Right lobe of liver (tissue), 6 donors: Measurements from ENCODE around the gene EIF5B. TPM values are rescaled to one million over a fixed set of nuclear protein-coding genes. Genes with fewer than 3 reads are reported as not detected.
A peak's percentile ranks its signal among the peaks of the same experiment; 100 is the strongest.

Experiments
- ATAC-seq, 4 donors: fragments of 200-7000 bp; cut with Tn5 transposase; one replicate each; pipeline ENCODE4 v1.9.1; 2020; ENCODE audit warnings: mild to moderate bottlenecking in 4 of 4, moderate library complexity in 4 of 4
- DNase-seq, 3 donors: peaks; one replicate each; pipeline ENCODE4 v3.0.0-alpha.2; 2020
- H3K27ac ChIP-seq, 3 donors: fragments of 200-600 bp; one replicate each; pipeline ENCODE4 v1.8.0; 2022
- H3K27me3 ChIP-seq, 2 donors: fragments of 200-600 bp; one replicate each; pipeline ENCODE4 v1.8.0; 2022
- H3K36me3 ChIP-seq, 4 donors: fragments of 200-600 bp; sonication (generic) in 1 of 4; one replicate each; pipeline versions ENCODE4 v1.5.1 to v1.8.0; 2017 to 2022; ENCODE audit warnings: control low read depth in 1 of 4
- H3K4me1 ChIP-seq, 4 donors: fragments of 200-600 bp; sonication (generic) in 1 of 4; one replicate each; pipeline versions ENCODE4 v1.5.1 to v1.8.0; 2017 to 2022; ENCODE audit warnings: control low read depth in 1 of 4
- H3K4me3 ChIP-seq, 3 donors: fragments of 200-600 bp; one replicate each; pipeline ENCODE4 v1.8.0; 2022
- H3K9me3 ChIP-seq, 4 donors: fragments of 200-600 bp; sonication (generic) in 1 of 4; one replicate each; pipeline versions ENCODE4 v1.5.1 to v1.8.0; 2017 to 2022; ENCODE audit warnings: control low read depth in 1 of 4
- POLR2A ChIP-seq: fragments of 450-650 bp; IDR thresholded peaks from one replicate; pipeline ENCODE4 v1.6.1; 2017; ENCODE audit warnings: antibody characterized with exemption, mild to moderate bottlenecking
- WGBS: methylation state at CpG from one replicate; pipeline ENCODE4 v1.1.6; 2018; ENCODE audit warnings: low coverage, low lambda C conversion rate; ENCODE audit not compliant: insufficient coverage; ENCODE audit errors: missing lambda C conversion rate; 5-methylcytosine and 5-hydroxymethylcytosine counted together
- intact Hi-C, 2 donors: fragments of 100-400 bp; cut with DNase I; formaldehyde crosslinking; loops; one replicate each; pipeline versions ENCODE4 v1.11.2 to v1.14.1; 2022
- total RNA-seq, 6 experiments: library from RNA; depleted of rRNA in 2 of 6; stranded (reverse); fragments of >200 nt in 2 of 6; fragmentation: NEBNext Ultra II Directional in 3 of 6; extraction: Animal tissue kit (Norgen Biotek cat#: 25700) in 3 of 6; gene quantifications; one replicate each; pipeline versions ENCODE4 v1.1.0 to v1.2.4, GENCODE V29; 2016 to 2023
- TF ChIP-seq, protein P1 (sequence below), 4 donors: fragments of 200-600 bp in 3 of 4; fragments of 450-650 bp in 1 of 4; IDR thresholded peaks; one replicate each; pipeline versions ENCODE4 v1.5.1 to v1.8.0; 2016 to 2022; ENCODE audit warnings: antibody characterized with exemption in 4 of 4, mild to moderate bottlenecking in 2 of 4
- donor health status: DM: no; HTN: yes; CAD: no.
- donor health status: DM: no; HTN: no; CAD: no.
- donor health status: DM: no; HTN: no; CAD: no.
- donor health status: DM: no; HTN: yes; CAD: no.
- donor health status: DM: no; HTN: yes; CAD: no.

The EIF5B gene
- total RNA-seq, 6 experiments from 2014 or later, result 10.2 to 18.8 (median 17.4) TPM

DNA sequence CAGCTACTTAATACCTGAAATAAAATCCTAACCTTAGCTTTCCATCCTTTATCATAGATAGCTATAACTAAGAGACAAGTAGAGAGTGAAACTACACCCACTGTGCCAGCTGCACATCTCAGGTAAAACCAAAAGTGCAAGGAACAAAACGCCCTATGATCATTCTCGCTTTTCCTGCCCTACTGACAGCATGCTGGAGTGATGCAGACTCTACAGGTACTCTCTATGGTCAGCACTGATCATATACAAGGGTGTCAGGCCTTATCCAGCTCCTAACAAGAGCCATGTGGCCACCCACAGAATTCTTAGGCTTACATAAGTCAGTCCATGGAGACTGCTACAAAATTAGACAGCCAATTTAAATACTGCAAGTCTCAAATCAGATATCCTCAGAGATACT is 107.0 kb downstream of the EIF5B start:
- 74% methylated on average over 2 of the region's 2 CpGs for WGBS
- H3K4me3 ChIP-seq, result no peak overlapping the region
- intact Hi-C loops, result no loop called here
- no peaks in the 10 kb centered on the region for H3K27me3 ChIP-seq
- no peaks in the 10 kb centered on the region for H3K4me1 ChIP-seq
- DNase-seq (no peak), ATAC-seq (peak in 1 of 4 donors; percentile 32)
- no peak for TF ChIP-seq POLR2A
- TF ChIP-seq, protein P1, sequence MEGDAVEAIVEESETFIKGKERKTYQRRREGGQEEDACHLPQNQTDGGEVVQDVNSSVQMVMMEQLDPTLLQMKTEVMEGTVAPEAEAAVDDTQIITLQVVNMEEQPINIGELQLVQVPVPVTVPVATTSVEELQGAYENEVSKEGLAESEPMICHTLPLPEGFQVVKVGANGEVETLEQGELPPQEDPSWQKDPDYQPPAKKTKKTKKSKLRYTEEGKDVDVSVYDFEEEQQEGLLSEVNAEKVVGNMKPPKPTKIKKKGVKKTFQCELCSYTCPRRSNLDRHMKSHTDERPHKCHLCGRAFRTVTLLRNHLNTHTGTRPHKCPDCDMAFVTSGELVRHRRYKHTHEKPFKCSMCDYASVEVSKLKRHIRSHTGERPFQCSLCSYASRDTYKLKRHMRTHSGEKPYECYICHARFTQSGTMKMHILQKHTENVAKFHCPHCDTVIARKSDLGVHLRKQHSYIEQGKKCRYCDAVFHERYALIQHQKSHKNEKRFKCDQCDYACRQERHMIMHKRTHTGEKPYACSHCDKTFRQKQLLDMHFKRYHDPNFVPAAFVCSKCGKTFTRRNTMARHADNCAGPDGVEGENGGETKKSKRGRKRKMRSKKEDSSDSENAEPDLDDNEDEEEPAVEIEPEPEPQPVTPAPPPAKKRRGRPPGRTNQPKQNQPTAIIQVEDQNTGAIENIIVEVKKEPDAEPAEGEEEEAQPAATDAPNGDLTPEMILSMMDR (IDR thresholded peaks at IDR 0.05), result no peak
- H3K27ac ChIP-seq, result no peak overlapping the region
- no peaks in the 10 kb centered on the region for H3K9me3 ChIP-seq
- peaks cover 0 to 17% (median 7%) of the 10 kb centered on the region in 4 donors for H3K36me3 ChIP-seq

DNA sequence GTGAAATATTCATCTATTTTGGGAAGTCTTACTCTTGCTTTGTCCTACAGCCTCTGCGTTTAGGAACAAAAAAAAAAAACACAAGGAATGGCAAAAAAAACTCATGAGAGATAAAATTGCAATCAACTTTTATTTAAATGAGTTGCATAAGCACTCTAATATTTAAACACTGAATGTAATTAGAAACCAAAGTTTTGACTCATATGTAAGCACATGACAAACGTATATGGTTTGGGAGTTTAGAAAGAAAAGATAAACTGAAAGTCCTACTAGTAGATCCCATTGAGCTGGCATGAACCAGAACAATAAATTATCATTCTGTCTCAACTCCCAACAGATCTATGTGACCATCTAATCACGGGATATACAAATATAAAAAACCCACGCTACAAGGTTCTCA is 107.9 kb downstream of the EIF5B start:
- ATAC-seq, result no peak
- intact Hi-C loops, result no loop called here

DNA sequence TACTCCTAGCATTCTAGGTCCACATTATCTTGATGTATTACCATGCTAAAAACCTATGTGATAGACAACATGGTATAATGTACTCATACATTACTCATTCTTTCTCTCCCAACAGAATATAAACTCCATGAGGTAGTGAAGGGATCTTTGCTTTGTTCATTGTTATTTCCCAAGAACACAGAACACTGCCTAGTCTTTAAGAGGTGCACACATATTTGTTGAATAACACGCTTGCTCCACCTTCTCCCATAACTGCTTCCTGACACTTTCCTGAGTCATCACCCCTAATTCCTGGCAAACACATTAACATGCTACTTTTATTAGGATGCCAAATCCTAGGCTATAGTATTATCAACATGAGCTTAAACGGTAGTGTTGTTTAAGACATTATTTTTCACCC is 111.4 kb downstream of the EIF5B start:
- H3K9me3 ChIP-seq, result no peaks in the 10 kb centered on the region
- H3K27ac ChIP-seq, result no peak overlapping the region
- peaks cover 0 to 12% (median 4%) of the 10 kb centered on the region in 4 donors for H3K36me3 ChIP-seq
- no peak for ATAC-seq
- 40% methylated on average over 2 of the region's 2 CpGs for WGBS
- no peaks in the 10 kb centered on the region for H3K27me3 ChIP-seq
- DNase-seq, result no peak
- H3K4me1 ChIP-seq, result no peaks in the 10 kb centered on the region
- TF ChIP-seq POLR2A, result no peak
- TF ChIP-seq, protein P1 (IDR thresholded peaks at IDR 0.05), result no peak
- intact Hi-C loops, result no loop called here
- H3K4me3 ChIP-seq, result no peak overlapping the region

More for the DNA sequence above, 107.9 kb downstream of the EIF5B start:
- H3K9me3 ChIP-seq, result no peaks in the 10 kb centered on the region
- no peaks in the 10 kb centered on the region for H3K4me1 ChIP-seq
- H3K4me3 ChIP-seq, result no peak overlapping the region
- peaks cover 0 to 17% (median 6%) of the 10 kb centered on the region in 4 donors for H3K36me3 ChIP-seq
- H3K27me3 ChIP-seq, result no peaks in the 10 kb centered on the region
- DNase-seq, result no peak
- TF ChIP-seq, protein P1 (IDR thresholded peaks at IDR 0.05), result no peak
- no peak for TF ChIP-seq POLR2A
- no peak overlapping the region for H3K27ac ChIP-seq
- 71% methylated on average over 4 of the region's 4 CpGs for WGBS

DNA sequence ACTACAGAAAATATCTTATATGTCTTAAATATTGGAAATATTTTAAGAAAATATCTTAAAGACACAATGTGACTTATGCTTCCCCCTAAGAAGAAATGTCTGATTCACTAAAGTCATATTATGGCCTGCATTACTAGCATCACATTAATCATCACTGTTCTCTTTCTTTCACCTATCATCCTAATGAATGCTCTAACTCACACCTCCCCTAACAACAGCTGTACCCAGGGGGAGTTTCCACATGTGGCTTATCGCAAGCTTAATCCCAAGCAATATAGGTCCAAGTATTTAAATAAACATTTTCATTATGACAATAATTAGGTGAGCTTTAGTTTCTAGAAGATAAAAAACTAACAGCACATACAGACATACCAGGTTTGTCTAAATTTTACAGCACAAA is 113.0 kb downstream of the EIF5B start:
- no peak for DNase-seq
- ATAC-seq, result no peak
- Histone ChIP-seq H3K4me3 (no peak overlapping the region), H3K4me1 (no peaks in the 10 kb centered on the region), H3K27ac (no peak overlapping the region), H3K27me3 (no peaks in the 10 kb centered on the region), H3K36me3 (peaks cover 0 to 13% (median 4%) of the 10 kb centered on the region in 4 donors), H3K9me3 (no peaks in the 10 kb centered on the region)
- WGBS, result 87% methylated on average over 1 of the region's 1 CpG
- TF ChIP-seq, protein P1 (IDR thresholded peaks at IDR 0.05), result no peak
- no peak for TF ChIP-seq POLR2A
- intact Hi-C loops, result no loop called here

Other genes with a start within 250 kb of the EIF5B start
- 1 to 10 TPM in 1 of 6 experiments, under 1 TPM in 5; 0.24 to 1.4 (median 0.44) TPM for gene C2orf15, start 195.7 kb upstream of the EIF5B start, total RNA-seq
- 1 to 10 TPM; 1.6 to 5.6 (median 2.7) TPM for gene TSGA10, start 182.4 kb upstream of the EIF5B start, total RNA-seq
- gene LIPT1, start 182.4 kb upstream of the EIF5B start, total RNA-seq, result 1 to 10 TPM; 1.9 to 5.0 (median 3.6) TPM
- gene MITD1, start 156.3 kb upstream of the EIF5B start, total RNA-seq, result 10 to 100 TPM in 3 of 6 experiments, 1 to 10 TPM in 3; 4.0 to 12.5 (median 9.6) TPM
- 10 to 100 TPM; 13.3 to 28.2 (median 14.2) TPM for gene MRPL30, start 156.2 kb upstream of the EIF5B start, total RNA-seq
- gene LYG2, start 81.7 kb upstream of the EIF5B start, total RNA-seq, result not detected
- under 1 TPM in 5 of 6 experiments, not detected in 1; 0.25 to 1.00 (median 0.64) TPM for gene LYG1, start 36.2 kb upstream of the EIF5B start, total RNA-seq
- 10 to 100 TPM; 10.9 to 33.1 (median 14.1) TPM for gene TXNDC9, start 1.1 kb upstream of the EIF5B start, total RNA-seq
- 10 to 100 TPM; 12.6 to 21.6 (median 13.6) TPM for gene REV1, start 152.6 kb downstream of the EIF5B start, total RNA-seq